Loucy (cell line): ENCODE data around the gene TPD52L1.

Experiments used
- H2AFZ ChIP-seq: fragments of 200-600 bp; sonication (generic); 2 replicates; pipeline ENCODE4 v1.6.0; 2016; ENCODE audit warnings: antibody characterized with exemption, mild to moderate bottlenecking, low read length, moderate library complexity
- H3F3A ChIP-seq: fragments of 200-600 bp; 2 replicates; pipeline ENCODE4 v1.6.0; 2016; ENCODE audit warnings: antibody characterized with exemption, low read depth, mild to moderate bottlenecking
- H3K27me3 ChIP-seq: fragments of 200-600 bp; sonication (generic); 2 replicates; pipeline ENCODE4 v1.6.1; 2014; ENCODE audit warnings: low read length, mild to moderate bottlenecking; ENCODE audit not compliant: insufficient read depth, poor library complexity, severe bottlenecking
- H3K36me3 ChIP-seq: fragments of 200-600 bp; sonication (generic); 2 replicates; pipeline ENCODE4 v1.6.1; 2016; ENCODE audit warnings: low read length; ENCODE audit not compliant: insufficient read depth
- H3K4me1 ChIP-seq: fragments of 200-600 bp; sonication (generic); 2 replicates; pipeline ENCODE4 v1.5.1; 2014; ENCODE audit warnings: low read length, mild to moderate bottlenecking; ENCODE audit not compliant: insufficient read depth, poor library complexity, severe bottlenecking
- H3K4me2 ChIP-seq: fragments of 200-600 bp; sonication (generic); 2 replicates; pipeline ENCODE4 v1.6.0; 2014; ENCODE audit warnings: antibody characterized with exemption, low read length, low read depth, mild to moderate bottlenecking; ENCODE audit not compliant: poor library complexity, severe bottlenecking
- H3K4me3 ChIP-seq: fragments of 200-600 bp; sonication (generic); 2 replicates; pipeline ENCODE4 v1.5.1; 2014; ENCODE audit warnings: low read length, mild to moderate bottlenecking, mixed read lengths; ENCODE audit not compliant: poor library complexity, severe bottlenecking
- H3K79me2 ChIP-seq: fragments of 200-600 bp; sonication (generic); 2 replicates; pipeline ENCODE4 v1.6.1; 2014; ENCODE audit warnings: low read length; ENCODE audit not compliant: insufficient read depth
- H3K9ac ChIP-seq: fragments of 200-600 bp; sonication (generic); 2 replicates; pipeline ENCODE4 v1.6.0; 2014; ENCODE audit warnings: mild to moderate bottlenecking, low read depth, low read length, moderate library complexity; ENCODE audit not compliant: poor library complexity, severe bottlenecking
- H3K9me2 ChIP-seq: fragments of 200-600 bp; sonication (generic); replicated peaks from 2 replicates; pipeline ENCODE4 v1.6.1; 2016; ENCODE audit warnings: low read depth, low read length, mixed read lengths
- H3K9me3 ChIP-seq: fragments of 200-600 bp; sonication (generic); 2 replicates; pipeline ENCODE4 v1.6.1; 2014; ENCODE audit warnings: mild to moderate bottlenecking, antibody characterized with exemption, low read length, low read depth; ENCODE audit not compliant: insufficient read depth
- H4K20me1 ChIP-seq: fragments of 200-600 bp; sonication (generic); 2 replicates; pipeline ENCODE4 v1.6.0; 2014; ENCODE audit warnings: antibody characterized with exemption, low read length, mild to moderate bottlenecking; ENCODE audit not compliant: insufficient read depth, poor library complexity, severe bottlenecking
- EZH2phosphoT487 ChIP-seq: fragments of 200-600 bp; IDR thresholded peaks from 2 replicates; pipeline ENCODE4 v1.6.1; 2018; ENCODE audit warnings: antibody characterized with exemption, mild to moderate bottlenecking, moderate library complexity, borderline replicate concordance
- TF ChIP-seq, protein P1 (sequence below): fragments of 200-600 bp; sonication (generic); conservative IDR thresholded peaks from 2 replicates; pipeline ENCODE4 v1.5.1; 2014; ENCODE audit warnings: mild to moderate bottlenecking, antibody characterized with exemption, low read length

Gene TPD52L1, protein sequence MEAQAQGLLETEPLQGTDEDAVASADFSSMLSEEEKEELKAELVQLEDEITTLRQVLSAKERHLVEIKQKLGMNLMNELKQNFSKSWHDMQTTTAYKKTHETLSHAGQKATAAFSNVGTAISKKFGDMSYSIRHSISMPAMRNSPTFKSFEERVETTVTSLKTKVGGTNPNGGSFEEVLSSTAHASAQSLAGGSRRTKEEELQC

DNA sequence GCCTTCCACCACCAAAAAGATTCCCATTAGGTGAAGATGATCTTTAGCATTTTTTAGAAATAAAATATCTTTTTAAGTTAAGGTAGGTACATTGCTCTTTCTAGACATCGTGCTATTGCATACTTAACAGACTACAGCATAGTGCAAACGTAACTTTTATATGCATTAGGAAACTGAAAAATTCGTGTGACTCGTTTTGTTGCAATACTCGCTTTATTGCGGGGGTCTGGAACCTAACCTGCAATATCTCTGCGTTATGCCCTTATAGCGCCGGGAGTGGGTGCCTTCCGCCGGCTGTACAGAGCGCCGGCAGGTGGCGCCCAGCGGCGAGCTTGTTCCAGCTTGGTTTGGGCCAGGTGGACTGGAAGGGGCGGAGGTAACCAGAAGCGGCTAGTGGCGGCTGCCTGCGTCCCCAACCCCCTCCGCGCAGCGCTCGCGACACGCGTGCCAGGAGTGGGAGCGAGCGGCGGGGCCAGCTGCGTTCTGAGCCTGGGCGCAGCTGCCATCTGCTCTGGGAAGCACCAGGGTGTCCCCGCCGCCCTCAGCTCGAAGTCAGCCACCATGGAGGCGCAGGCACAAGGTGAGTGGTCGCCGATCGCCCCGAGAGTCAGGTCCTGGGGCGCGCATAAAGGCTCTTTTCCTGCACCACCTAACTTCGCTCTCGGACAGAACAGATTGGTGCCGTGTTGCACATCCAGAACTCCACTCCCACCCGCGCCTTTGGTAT is at the start of gene TPD52L1:
TPD52L1 (plus strand) TSS at position 383 of the 727 bp plus-strand sequence; CDS start at position 562, 179 bp downstream.
- no peak within 1 kb of the TSS for H3K4me3 ChIP-seq
- H3K4me1 ChIP-seq = no peaks in the 10 kb centered on the region
- TF ChIP-seq EZH2phosphoT487 = no peak
- TF ChIP-seq, protein P1, sequence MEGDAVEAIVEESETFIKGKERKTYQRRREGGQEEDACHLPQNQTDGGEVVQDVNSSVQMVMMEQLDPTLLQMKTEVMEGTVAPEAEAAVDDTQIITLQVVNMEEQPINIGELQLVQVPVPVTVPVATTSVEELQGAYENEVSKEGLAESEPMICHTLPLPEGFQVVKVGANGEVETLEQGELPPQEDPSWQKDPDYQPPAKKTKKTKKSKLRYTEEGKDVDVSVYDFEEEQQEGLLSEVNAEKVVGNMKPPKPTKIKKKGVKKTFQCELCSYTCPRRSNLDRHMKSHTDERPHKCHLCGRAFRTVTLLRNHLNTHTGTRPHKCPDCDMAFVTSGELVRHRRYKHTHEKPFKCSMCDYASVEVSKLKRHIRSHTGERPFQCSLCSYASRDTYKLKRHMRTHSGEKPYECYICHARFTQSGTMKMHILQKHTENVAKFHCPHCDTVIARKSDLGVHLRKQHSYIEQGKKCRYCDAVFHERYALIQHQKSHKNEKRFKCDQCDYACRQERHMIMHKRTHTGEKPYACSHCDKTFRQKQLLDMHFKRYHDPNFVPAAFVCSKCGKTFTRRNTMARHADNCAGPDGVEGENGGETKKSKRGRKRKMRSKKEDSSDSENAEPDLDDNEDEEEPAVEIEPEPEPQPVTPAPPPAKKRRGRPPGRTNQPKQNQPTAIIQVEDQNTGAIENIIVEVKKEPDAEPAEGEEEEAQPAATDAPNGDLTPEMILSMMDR = no peak
- no peaks in the 10 kb centered on the region for H3K9me2 ChIP-seq
- no peaks in the 10 kb centered on the region for H3K36me3 ChIP-seq
- no peak within 1 kb of the TSS for H3K9ac ChIP-seq
- H4K20me1 ChIP-seq = no peaks in the 10 kb centered on the region
- H3F3A ChIP-seq = no peaks in the 10 kb centered on the region
- no peaks in the 10 kb centered on the region for H3K79me2 ChIP-seq
- H3K27me3 ChIP-seq = no peaks in the 10 kb centered on the region
- H3K9me3 ChIP-seq = no peaks in the 10 kb centered on the region
- no peak within 1 kb of the TSS for H2AFZ ChIP-seq
- H3K4me2 ChIP-seq = no peak within 1 kb of the TSS

DNA sequence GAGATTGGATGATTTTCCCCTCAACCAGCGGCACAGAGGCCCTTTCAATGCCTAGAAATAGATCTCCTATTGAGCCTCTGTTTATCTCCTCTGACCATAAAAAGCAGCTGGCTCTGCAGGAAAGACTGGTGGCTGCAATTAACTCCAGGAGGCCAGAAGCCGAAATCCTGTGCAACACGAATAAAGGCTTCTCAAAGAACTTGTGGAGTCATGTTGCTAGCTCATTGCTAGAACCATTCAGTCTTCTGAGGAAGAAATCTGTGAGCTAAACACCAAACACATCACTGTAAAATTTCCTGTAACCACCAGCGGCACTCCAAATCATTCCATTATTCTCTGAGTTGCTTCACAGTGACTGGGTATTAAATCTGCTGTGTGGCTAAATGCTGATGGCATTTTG is 49.1 kb upstream of the TPD52L1 start:
- H3K4me3 ChIP-seq = no peak overlapping the region
- no peak overlapping the region for H2AFZ ChIP-seq
- TF ChIP-seq, protein P1 = no peak
- TF ChIP-seq EZH2phosphoT487 = no peak
- H3K27me3 ChIP-seq = no peaks in the 10 kb centered on the region
- no peaks in the 10 kb centered on the region for H3K9me3 ChIP-seq
- H3K36me3 ChIP-seq = no peaks in the 10 kb centered on the region
- no peak overlapping the region for H3K4me2 ChIP-seq
- no peaks in the 10 kb centered on the region for H3K79me2 ChIP-seq
- no peaks in the 10 kb centered on the region for H3K4me1 ChIP-seq
- no peak overlapping the region for H3K9ac ChIP-seq
- H3K9me2 ChIP-seq = no peaks in the 10 kb centered on the region
- H4K20me1 ChIP-seq = no peaks in the 10 kb centered on the region
- no peaks in the 10 kb centered on the region for H3F3A ChIP-seq

DNA sequence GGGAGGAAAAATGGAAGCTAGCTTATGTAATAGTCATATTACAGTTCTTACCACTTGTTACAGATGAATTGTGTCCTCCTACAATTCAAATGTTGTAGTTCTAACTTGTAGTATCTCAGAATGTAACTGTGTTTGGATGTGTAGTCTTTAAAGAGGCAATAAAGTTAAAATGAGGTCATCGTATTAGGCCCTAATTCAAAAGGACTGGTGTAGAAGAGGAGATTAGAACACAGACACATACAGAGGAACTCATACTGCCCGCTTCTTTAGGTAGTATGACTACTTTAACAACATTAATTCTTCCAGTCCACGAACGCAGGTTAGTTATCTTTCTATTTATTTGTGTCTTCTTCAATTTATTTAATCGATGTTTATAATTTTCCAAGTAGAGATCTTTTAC is 46.5 kb upstream of the TPD52L1 start:
- Histone ChIP-seq H3K27me3 (no peaks in the 10 kb centered on the region), H3F3A (no peaks in the 10 kb centered on the region)

More for the DNA sequence above, 46.5 kb upstream of the TPD52L1 start:
- Histone ChIP-seq H3K36me3 (no peaks in the 10 kb centered on the region), H3K79me2 (no peaks in the 10 kb centered on the region), H2AFZ (no peak overlapping the region), H3K4me2 (no peak overlapping the region), H3K9me3 (peaks cover 8% of the 10 kb centered on the region; the same call in 1 of the 2 replicates), H3K4me1 (no peaks in the 10 kb centered on the region), H4K20me1 (no peaks in the 10 kb centered on the region), H3K9me2 (no peaks in the 10 kb centered on the region), H3K4me3 (no peak overlapping the region), H3K9ac (no peak overlapping the region)
- TF ChIP-seq, protein P1 = no peak
- no peak for TF ChIP-seq EZH2phosphoT487
